Psoas muscle (tissue), 8 donors: ENCODE results near the gene RBM20. TPM values are rescaled to one million over a fixed set of nuclear protein-coding genes. Genes with fewer than 3 reads are reported as not detected.

ENCODE experiments used
- ATAC-seq, 4 donors: fragments of 200-7000 bp; cut with Tn5 transposase; one replicate each; pipeline ENCODE4 v1.9.1; 2020; ENCODE audit warnings: moderate library complexity in 3 of 4, mild to moderate bottlenecking in 2 of 4
- DNase-seq, 2 donors: peaks; one replicate each; pipeline ENCODE4 v3.0.0-alpha.2; 2020
- H3K27ac ChIP-seq: fragments of 200-600 bp; one replicate; pipeline ENCODE4 v1.8.0; 2022
- H3K27me3 ChIP-seq, 3 donors: fragments of 200-600 bp in 1 of 3; one replicate each; pipeline versions ENCODE4 v1.6.1 to v1.8.0; 2013 to 2022; ENCODE audit warnings: low read length in 2 of 3, mild to moderate bottlenecking in 2 of 3, moderate library complexity in 1 of 3; ENCODE audit not compliant: insufficient read depth in 3 of 3
- H3K36me3 ChIP-seq, 2 donors: fragments of 200-600 bp in 1 of 2; one replicate each; pipeline versions ENCODE4 v1.6.1 to v1.8.0; 2013 to 2022; ENCODE audit warnings: low read depth in 1 of 2, mild to moderate bottlenecking in 1 of 2, moderate library complexity in 1 of 2; ENCODE audit not compliant: insufficient read depth in 1 of 2
- H3K4me1 ChIP-seq: fragments of 200-600 bp; one replicate; pipeline ENCODE4 v1.8.0; 2022
- H3K4me3 ChIP-seq: fragments of 200-600 bp; one replicate; pipeline ENCODE4 v1.8.0; 2022; ENCODE audit warnings: mild to moderate bottlenecking
- H3K9me3 ChIP-seq: fragments of 200-600 bp; one replicate; pipeline ENCODE4 v1.8.0; 2022
- WGBS, 3 donors: extraction: QIAGEN DNeasy Blood & Tissue Kit; methylation state at CpG; one replicate each; pipeline versions ENCODE4 v1.1.6 to v1.1.7; 2013; 5-methylcytosine and 5-hydroxymethylcytosine counted together
- intact Hi-C, 2 donors: fragments of 100-400 bp; cut with DNase I; formaldehyde crosslinking; loops; one replicate each; pipeline versions ENCODE4 v1.11.0 to v1.14.2; 2022
- polyA plus RNA-seq, 3 donors: library from polyadenylated mRNA; stranded (reverse); fragments of 200-250 nt; gene quantifications; one replicate each; pipeline ENCODE4 v1.2.3, GENCODE V29; 2013
- total RNA-seq, 4 donors: library from RNA; stranded (reverse); fragmentation: NEBNext Ultra II Directional in 2 of 4; extraction: Animal tissue kit (Norgen Biotek cat#: 25700) in 2 of 4; gene quantifications; one replicate each; pipeline versions ENCODE4 v1.2.1 to v1.2.4, GENCODE V29; 2021 to 2023
- TF ChIP-seq, protein P1 (sequence below): fragments of 200-600 bp; IDR thresholded peaks from one replicate; pipeline ENCODE4 v1.8.0; 2022; ENCODE audit warnings: antibody characterized with exemption
- donor health status: healthy with polysubstance abuse.
- donor health status: DM: no; HTN: no; CAD: no; lungs with moderate emphysema.
- donor health status: Bipolar disorder and iron deficiency.
- donor health status: healthy.
- donor health status: DM: yes; HTN: yes; CAD: no.
- donor health status: DM: no; HTN: no; CAD: no.
- donor health status: DM: no; HTN: no; CAD: no.
- donor health status: DM: yes; HTN: yes; CAD: no.

The RBM20 gene
- total and polyA plus RNA-seq, 7 donors = 1.6 to 48.8 (median 14.2) TPM

DNA sequence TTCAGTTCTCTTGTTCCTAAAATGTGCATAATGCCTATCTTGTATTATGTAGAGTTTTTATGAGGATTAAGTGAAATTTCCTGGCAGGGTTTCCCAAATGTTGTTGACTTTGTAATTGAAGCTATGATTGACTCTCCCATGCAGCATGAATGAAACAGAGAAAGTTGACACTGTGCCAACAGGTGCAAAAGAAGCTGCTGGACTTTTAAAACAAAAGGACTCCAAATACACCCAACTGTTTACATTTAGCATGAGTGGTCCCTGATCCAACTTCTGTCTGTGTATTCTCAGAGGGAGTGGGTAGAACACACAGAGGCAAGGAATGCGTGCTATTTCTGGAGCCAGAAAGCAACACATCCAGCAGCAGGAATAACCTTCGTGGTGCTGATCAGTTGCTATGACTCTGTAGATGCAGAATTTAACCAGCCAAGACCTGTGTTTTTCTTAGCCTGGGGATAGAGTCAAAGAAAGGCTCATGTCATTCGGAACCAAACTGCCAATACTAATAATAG is 14.4 kb upstream of the RBM20 start:
- TF ChIP-seq, protein P1, sequence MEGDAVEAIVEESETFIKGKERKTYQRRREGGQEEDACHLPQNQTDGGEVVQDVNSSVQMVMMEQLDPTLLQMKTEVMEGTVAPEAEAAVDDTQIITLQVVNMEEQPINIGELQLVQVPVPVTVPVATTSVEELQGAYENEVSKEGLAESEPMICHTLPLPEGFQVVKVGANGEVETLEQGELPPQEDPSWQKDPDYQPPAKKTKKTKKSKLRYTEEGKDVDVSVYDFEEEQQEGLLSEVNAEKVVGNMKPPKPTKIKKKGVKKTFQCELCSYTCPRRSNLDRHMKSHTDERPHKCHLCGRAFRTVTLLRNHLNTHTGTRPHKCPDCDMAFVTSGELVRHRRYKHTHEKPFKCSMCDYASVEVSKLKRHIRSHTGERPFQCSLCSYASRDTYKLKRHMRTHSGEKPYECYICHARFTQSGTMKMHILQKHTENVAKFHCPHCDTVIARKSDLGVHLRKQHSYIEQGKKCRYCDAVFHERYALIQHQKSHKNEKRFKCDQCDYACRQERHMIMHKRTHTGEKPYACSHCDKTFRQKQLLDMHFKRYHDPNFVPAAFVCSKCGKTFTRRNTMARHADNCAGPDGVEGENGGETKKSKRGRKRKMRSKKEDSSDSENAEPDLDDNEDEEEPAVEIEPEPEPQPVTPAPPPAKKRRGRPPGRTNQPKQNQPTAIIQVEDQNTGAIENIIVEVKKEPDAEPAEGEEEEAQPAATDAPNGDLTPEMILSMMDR = no peak
- Histone ChIP-seq H3K27ac (peak overlapping the region; percentile 71), H3K36me3 (no peaks in the 10 kb centered on the region), H3K4me1 (peaks cover 14% of the 10 kb centered on the region), H3K27me3 (no peaks in the 10 kb centered on the region), H3K4me3 (no peak overlapping the region), H3K9me3 (no peaks in the 10 kb centered on the region)
- peak; percentile 43 to 63 (median 51) for ATAC-seq
- intact Hi-C loops = no loop called here
- 21 to 34% (median 24%) methylated on average over 3 of the region's 3 CpGs for WGBS, 3 donors
- DNase-seq = no peak

DNA sequence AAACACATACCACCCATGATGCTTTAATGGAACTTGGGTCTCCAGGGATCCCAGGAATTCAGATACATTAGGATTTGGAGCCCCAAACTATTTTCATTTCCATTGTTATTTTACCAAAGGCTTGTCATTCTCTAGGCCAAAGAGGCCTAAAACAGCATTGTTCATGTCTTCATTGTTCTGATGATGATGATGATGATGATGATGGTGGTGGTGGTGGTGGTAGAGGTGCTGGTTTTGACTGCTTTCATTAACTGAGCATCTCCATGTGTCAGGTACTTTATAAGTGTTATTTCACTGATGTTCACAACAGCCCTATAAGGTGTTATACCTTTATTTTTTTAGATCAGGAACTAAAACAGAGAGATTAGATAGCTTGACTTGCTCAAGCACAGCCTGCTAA is 12.2 kb upstream of the RBM20 start:
- no peak overlapping the region for H3K27ac ChIP-seq
- DNase-seq (no peak), ATAC-seq (no peak)
- no peaks in the 10 kb centered on the region for H3K9me3 ChIP-seq
- H3K4me1 ChIP-seq = peaks cover 35% of the 10 kb centered on the region
- TF ChIP-seq, protein P1 = no peak
- intact Hi-C loops = no loop called here
- H3K36me3 ChIP-seq = no peaks in the 10 kb centered on the region
- no peaks in the 10 kb centered on the region for H3K27me3 ChIP-seq
- H3K4me3 ChIP-seq = no peak overlapping the region

DNA sequence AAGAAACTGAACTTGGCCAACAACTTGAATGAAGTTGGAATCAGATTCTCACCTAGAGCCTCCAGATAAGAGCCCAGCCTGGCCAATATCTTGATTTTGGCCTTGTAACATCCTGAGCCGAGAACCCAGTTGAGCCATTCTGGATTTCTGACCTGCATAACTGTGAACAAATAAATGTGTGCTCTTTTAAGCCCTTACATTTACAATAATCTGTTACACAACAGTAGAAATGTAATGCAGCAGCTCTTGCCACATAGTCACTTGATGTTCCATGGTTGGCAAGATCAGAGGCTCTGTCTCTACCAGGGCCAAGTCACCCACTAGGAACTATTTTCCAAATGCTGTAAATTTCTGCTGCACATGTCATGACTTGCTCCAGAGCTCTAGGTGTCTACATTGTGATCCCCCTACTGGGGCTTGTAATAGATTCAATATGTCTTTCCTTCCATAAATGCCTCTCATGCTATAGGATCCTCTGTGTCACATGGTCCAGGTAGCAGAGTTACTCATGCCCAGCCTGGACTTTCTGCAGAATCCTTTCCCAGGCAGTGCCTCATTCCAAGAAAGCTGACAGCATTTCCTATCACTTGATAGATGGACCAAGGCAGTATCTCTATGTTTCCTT is 11.4 kb upstream of the RBM20 start:
- H3K27me3 ChIP-seq = no peaks in the 10 kb centered on the region
- ATAC-seq = peak in 2 of 4 donors; percentile 18 to 48
- WGBS, 3 donors = 44 to 68% (median 48%) methylated on average over 1 of the region's 1 CpG
- H3K36me3 ChIP-seq = no peaks in the 10 kb centered on the region
- TF ChIP-seq, protein P1 = no peak
- no peak overlapping the region for H3K4me3 ChIP-seq
- DNase-seq = no peak
- no peaks in the 10 kb centered on the region for H3K9me3 ChIP-seq
- peaks cover 43% of the 10 kb centered on the region for H3K4me1 ChIP-seq
- intact Hi-C loops = no loop called here
- peak overlapping the region; percentile 42 for H3K27ac ChIP-seq

DNA sequence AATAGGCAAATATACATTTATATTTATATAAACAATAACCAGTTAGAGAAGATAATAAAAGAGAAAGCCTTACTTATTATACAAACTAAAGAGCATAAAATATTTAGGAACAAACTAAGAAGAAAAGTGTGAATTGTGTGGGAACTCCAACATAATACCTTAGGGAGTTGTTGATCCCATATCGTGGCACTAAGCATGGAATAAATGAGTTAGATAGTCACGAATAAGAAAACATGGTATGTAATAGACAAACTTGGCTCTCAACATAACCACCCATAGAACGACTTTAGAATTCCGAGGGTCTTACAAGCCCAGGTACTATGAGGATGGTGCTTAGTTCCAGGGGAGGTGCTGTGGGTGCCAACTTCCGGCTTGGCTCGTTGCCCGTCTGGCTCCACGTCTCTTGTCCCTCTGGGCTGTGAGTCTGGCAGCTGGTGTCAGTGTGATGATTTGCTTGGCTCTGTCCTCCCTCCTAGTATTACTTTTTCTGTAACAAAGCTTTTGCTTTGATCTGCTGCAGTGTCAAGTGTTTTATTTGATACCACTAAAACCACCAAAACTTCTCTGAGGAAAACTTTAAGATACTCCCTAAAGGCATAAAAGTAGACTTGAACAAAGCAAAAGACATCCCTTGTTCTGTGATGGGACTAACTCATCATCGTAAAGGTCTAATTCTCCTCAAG is 9.5 kb upstream of the RBM20 start:
- 17 to 22% (median 21%) methylated on average over 9 of the region's 9 CpGs for WGBS, 3 donors
- peak overlapping the region; percentile 86 for H3K27ac ChIP-seq
- no peaks in the 10 kb centered on the region for H3K9me3 ChIP-seq
- ATAC-seq = peak; percentile 57 to 69 (median 63)
- intact Hi-C loops = no loop called here
- H3K27me3 ChIP-seq = no peaks in the 10 kb centered on the region
- TF ChIP-seq, protein P1 = no peak
- DNase-seq = peak; percentile 73 to 89
- peak overlapping the region; percentile 31 for H3K4me3 ChIP-seq
- H3K4me1 ChIP-seq = peaks cover 40% of the 10 kb centered on the region
- H3K36me3 ChIP-seq = no peaks in the 10 kb centered on the region
